ENCODE results near the gene OR6S1. TPM values are rescaled to one million over a fixed set of nuclear protein-coding genes. Genes with fewer than 3 reads are reported as not detected.

OR6S1 gene
- total and polyA plus RNA-seq, 2 of the 8 experiments (the other 6 are each of a cell fraction or from before 2014, with no cell fraction given) = not detected

- no peak for TF ChIP-seq TEAD4 (IDR thresholded peaks at IDR 0.05; ENCODE audit: low read depth, low read length)
- no peak for TF ChIP-seq TBP (IDR thresholded peaks at IDR 0.05; ENCODE audit: low read depth, low read length)
- TF ChIP-seq GTF2F1 (IDR thresholded peaks at IDR 0.05; ENCODE audit: borderline replicate concordance, low read depth, low read length) = no peak
- TF ChIP-seq KDM1A (IDR thresholded peaks at IDR 0.05; ENCODE audit: borderline replicate concordance, low read length) = no peak
- TF ChIP-seq ASH2L (IDR thresholded peaks at IDR 0.05; ENCODE audit: low read length) = no peak
Observed at GRCh38 chr14:20686386-20687143, 45.1 kb upstream of the OR6S1 start (continued).
